Stomach (tissue), 4 donors: ENCODE data around the gene SRPK3.

Source experiments
- EP300 ChIP-seq: sonication (generic); formaldehyde crosslinking; IDR thresholded peaks from one replicate; pipeline ENCODE4 v1.6.1; 2017; ENCODE audit warnings: antibody characterized with exemption
- POLR2A ChIP-seq, 4 donors: fragments of 450-650 bp; IDR thresholded peaks; one replicate each; pipeline ENCODE4 v1.6.1; 2016; ENCODE audit warnings: antibody characterized with exemption in 4 of 4, control low read depth in 2 of 4, mild to moderate bottlenecking in 1 of 4, moderate library complexity in 1 of 4
- POLR2AphosphoS5 ChIP-seq, 3 donors: sonication (generic); formaldehyde crosslinking; IDR thresholded peaks; one replicate each; pipeline ENCODE4 v1.6.1; 2016; ENCODE audit warnings: antibody characterized with exemption in 3 of 3
- TF ChIP-seq, protein P1 (sequence below), 7 experiments: fragments of 450-650 bp in 4 of 7; fragments of 200-600 bp in 3 of 7; sonication (generic) in 3 of 7; IDR thresholded peaks; one replicate each; pipeline ENCODE4 v1.5.1; 2016 to 2019; ENCODE audit warnings: antibody characterized with exemption in 7 of 7, control low read depth in 2 of 7, mild to moderate bottlenecking in 1 of 7

DNA sequence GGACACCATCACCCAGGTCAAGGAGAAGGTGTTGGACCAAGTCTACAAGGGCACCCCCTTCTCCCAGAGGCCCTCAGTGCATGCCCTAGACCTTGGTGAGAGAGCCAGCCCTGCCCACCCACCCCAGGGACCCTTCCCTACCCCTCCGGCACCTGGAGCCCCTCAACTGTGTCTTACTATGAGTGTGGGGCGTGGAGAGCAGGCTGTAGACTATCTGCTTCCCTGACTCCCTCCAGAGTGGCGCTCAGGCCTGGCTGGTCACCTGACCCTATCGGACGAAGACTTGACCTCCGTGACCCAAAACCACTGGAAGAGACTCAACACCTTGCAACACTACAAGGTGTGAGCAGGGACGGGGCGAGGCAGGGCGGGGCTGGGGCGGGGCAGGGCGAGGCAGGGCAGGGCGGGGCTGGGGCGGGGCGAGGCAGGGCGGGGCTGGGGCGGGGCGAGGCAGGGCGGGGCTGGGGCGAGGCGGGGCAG lies 4.7 kb upstream of the SRPK3 start:
- TF ChIP-seq, protein P1, sequence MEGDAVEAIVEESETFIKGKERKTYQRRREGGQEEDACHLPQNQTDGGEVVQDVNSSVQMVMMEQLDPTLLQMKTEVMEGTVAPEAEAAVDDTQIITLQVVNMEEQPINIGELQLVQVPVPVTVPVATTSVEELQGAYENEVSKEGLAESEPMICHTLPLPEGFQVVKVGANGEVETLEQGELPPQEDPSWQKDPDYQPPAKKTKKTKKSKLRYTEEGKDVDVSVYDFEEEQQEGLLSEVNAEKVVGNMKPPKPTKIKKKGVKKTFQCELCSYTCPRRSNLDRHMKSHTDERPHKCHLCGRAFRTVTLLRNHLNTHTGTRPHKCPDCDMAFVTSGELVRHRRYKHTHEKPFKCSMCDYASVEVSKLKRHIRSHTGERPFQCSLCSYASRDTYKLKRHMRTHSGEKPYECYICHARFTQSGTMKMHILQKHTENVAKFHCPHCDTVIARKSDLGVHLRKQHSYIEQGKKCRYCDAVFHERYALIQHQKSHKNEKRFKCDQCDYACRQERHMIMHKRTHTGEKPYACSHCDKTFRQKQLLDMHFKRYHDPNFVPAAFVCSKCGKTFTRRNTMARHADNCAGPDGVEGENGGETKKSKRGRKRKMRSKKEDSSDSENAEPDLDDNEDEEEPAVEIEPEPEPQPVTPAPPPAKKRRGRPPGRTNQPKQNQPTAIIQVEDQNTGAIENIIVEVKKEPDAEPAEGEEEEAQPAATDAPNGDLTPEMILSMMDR (IDR thresholded peaks at IDR 0.05) = no peak
- no peak for TF ChIP-seq POLR2AphosphoS5 (IDR thresholded peaks at IDR 0.05)
- TF ChIP-seq POLR2A (IDR thresholded peaks at IDR 0.05) = no peak
- TF ChIP-seq EP300 = no peak
